GM19463 (cell line): ENCODE data around the gene SEC14L2.
"Not testable (repeated sequence)": the region's sequence is repeated elsewhere in the genome, so short reads cannot be mapped to it uniquely, and the experiment has no call there.

Source experiments
- ATAC-seq: cut with Tn5 transposase; IDR thresholded peaks from one replicate; pipeline ENCODE4 v1.9.1; 2021; ENCODE audit warnings: mild to moderate bottlenecking, moderate library complexity; ENCODE audit not compliant: unreplicated experiment

Gene SEC14L2

DNA sequence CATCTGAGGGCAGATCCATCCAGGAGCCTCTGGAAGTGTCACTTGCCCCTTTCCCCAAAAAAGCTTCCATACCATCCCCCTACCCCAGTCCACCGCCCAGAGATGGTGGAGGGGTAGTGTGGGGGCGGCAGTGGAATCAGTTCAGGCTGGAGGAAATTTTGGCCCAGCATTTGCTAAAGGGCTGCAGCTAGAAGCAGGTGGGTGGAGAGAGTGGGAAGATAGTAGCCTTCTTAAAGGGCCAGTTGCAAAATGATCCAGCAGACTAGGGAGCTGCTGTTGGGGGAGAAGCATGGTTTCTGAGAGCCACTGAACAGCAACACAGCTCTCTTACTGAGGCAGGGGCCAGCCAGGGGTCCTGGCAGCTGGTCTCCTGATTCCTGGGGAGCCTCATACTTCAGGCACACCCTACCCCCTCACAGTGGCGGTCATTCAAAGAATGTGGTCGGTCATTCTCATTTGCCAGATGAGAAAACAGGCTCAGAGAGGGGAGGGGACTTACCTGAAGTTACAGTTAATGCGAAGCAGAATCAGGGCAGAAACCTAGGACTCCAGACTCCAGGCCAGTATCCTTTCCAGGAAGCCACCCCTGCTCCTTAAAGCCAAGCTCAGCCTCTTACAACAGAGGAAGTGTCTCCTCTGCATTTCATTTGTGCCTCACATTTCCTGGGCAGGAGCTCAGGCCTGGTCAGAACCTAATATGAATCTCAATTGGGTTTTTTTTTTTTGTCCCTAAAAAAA lies 5.4 kb downstream of the SEC14L2 start:
- no peak for ATAC-seq

DNA sequence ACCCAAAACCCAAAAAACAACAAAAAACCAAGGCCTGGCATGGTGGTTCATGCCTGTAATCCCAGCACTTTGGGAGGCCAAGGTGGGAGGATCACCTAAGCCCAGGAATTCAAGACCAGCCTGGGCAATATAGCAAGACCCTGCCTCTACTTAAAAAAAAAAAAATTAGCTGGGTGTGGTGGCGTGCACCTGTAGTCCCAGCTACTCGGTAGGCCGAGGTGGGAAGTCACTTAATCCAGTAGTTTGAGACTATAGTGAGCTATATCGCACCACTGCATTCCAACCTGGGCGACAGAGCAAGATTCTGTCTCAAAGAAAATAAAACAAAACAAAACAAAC lies 5.9 kb downstream of the SEC14L2 start:
- ATAC-seq, result not testable (repeated sequence)

DNA sequence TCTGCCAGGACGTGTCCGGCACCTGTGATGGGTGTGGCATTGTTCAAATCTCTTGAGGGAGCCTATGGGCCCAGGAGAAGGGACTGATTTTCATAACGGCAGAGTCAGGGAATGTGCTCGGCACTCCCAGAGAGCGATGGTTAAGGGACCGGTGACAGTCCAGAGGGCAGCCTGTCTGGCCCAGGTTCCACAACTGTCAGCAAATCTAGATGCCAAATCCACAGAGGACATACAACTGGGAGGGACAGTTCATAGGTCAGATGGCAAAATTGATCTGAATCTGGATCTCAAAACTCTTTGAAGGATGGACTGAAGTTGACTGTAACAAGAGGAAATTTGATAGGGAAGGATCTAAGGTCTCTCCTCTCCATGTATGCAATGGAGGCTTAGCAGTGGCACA lies 7.5 kb downstream of the SEC14L2 start:
- no peak for ATAC-seq

DNA sequence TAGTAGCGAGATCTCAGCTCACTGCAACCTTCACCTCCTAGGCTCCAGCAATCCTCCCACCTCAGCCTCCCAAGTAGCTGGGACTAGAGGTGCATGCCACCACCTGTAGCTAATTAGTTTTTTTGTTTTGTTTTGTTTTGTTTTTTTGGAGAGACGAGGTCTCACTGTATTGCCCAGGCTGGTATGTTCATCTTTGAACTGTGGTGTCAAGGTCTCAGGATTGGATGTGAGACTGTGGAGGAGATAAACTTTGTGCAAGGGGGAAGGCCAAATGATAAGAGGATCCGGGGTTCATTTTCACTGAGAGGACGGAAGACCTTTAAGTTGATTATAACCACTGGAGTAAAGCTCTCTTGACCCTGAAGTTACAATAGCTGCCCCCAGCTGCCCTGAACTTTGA lies 8.9 kb downstream of the SEC14L2 start:
- no peak for ATAC-seq

DNA sequence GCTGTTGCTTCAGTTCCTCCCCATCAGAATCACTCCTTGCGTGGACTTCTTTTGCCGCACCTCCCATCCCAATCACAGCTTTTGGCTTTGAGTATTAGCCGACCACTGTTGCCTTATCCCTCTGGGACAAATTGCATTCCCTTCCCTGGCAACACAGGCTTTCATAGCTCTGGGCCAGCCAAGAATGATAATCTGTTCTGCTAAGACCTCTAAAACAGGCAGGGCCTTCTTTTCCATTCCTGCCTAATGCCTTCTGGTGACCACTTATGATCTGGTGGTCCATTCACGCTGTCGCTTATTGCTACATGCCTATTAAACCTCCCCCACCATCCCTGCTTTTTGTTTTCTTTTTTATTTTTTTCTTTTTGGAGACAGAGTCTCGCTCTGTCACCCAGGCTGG lies 9.6 kb downstream of the SEC14L2 start:
- ATAC-seq, result no peak

DNA sequence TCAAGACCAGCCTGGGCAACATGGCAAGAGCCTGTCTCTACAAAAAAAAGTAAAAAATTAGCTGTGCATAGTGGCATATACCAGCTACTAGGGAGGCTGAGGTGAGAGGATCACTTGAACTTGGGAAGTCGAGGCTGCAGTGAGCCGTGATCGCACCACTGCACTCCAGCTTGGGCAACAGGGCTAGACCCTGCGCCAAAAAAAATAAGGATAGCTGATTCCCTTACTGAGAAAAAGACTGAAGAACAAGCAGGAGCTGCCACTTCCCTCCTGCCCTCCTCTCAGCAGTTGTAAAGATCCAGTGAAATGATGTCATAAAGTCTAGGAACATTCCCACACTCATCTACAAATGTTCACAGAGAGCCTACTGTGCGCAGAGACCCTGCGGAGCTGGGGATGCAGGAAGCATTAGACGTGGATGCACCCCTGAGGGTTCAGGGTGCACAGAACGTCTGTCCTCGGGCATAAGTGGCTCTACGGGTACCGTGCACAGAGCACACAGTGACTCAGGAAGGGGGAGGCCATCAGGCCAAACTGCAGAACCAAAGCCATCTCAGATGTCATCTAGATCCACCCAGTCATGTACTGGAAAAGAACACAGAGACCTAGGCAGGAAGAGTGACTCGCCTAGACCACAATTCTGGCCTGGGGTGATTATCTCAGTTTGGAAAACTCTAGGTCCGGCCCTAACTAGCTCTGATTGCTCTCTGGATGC lies 11.7 kb downstream of the SEC14L2 start:
- no peak for ATAC-seq

DNA sequence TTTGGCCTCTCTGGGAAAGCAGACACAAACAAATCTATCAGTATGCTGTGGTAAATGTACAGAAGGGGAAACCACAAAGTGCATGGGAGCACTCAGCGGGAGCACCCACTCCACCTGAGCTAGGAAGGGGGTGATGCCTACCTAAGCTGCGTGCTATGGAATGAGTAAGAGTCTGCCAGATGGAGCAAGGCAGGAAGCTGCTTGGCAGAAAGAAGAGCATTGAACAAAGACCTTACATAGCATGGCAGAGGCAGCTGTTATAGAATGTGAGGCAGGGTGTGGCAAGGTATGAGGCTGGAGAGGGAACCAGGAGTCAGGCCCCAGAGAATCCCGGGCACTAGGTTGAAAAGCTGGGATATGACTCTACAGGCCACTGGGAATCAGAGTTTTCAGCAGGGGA lies 15.0 kb downstream of the SEC14L2 start:
- no peak for ATAC-seq

DNA sequence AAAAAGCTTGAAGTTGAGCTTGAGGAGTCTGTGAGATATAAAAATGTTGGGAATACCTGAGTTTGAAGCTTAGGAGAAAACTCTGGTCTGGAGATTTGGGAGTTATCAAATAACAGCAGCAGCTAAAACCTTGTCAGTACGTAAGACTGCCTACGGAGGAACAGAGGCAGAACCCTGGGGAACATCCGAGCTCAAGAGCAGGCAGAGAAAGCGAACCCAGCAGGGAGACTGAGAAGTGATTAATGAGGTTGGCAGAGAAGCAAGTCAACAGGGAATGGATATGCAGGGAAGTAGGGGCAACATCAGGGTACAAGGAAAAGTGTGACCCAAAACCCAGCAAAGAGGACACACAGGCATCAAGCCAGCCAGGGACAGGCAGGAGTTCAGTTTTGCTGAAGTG lies 16.2 kb downstream of the SEC14L2 start:
- no peak for ATAC-seq

DNA sequence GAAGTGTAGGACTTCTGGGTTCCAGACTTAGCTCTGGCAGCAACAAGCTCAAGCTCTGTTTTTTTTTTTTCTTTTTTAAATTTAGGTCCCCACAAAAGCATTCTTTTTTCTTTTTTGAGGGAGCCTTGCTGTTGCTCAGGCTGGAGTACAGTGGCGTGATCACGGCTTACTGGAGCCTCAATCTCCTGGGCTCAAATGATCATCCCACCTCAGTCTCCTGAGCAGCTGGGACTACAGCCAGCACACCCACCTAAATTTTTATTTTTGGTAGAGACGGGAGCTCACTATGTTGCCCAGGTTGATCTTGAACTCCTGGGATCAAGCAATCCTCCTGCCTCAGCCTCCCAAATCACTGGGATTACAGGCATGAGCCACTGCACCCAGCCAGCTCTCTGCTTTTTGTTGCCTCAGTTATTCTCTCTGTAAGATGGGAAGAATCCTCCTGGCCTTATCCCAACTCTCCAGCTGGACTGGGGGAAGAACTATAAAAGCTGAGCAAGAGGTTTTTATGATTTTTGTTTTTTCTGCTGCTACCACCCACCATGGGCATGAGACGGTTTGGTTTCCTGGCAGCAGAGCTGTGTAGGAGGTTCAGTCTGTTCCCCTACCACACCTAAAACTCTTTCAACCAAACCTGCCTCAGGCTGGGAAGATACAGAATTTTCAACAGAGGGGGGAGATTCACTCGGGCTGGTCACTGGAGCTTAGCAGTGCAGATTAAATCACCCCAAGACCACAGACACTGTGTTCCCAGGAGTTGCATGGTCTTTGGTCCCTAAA lies 17.1 kb downstream of the SEC14L2 start:
- ATAC-seq, result no peak

DNA sequence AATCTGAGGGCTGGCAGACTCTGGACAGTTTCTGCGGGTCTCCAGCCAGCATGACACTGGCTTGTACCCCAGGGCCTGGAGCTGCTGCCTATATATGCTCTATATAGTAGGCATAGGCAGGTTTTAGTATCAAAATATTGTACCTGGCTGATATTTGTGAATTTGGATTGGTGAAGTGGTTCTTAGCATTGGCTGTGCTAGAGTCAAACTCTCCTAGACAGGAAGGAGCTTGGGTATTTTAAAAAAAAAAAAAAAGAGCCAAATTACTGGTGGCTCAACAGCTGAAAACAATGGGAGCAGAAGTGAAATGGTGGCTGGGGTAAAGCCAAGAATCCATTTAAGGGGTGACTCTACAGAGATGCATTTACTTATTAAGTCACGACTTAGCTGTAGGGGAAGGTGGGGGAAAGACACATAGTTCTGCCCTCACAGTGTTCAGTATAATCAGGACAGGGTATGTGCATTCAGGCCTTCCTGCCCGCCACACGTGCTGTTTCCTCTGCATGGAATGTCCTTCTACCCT lies 17.8 kb downstream of the SEC14L2 start:
- no peak for ATAC-seq

DNA sequence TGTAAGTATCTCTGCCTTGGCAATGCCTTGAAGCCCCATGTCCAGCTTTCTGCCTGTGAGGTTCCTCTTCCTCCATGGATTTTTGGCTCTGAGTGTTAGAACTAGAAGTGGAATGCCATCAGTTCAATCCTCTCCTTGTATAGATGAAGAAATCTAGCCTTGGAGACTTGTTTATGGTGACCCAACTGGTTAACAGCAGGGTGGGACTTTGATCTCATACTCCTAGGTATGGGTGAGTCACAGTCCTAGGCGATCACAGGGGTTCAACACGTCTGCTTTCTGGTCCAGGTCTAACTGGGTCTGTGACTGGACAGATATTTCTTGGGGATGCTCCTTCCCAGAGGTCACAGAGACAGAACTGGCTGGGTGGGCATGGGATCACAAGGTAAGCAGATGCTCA lies 19.6 kb downstream of the SEC14L2 start:
- no peak for ATAC-seq

DNA sequence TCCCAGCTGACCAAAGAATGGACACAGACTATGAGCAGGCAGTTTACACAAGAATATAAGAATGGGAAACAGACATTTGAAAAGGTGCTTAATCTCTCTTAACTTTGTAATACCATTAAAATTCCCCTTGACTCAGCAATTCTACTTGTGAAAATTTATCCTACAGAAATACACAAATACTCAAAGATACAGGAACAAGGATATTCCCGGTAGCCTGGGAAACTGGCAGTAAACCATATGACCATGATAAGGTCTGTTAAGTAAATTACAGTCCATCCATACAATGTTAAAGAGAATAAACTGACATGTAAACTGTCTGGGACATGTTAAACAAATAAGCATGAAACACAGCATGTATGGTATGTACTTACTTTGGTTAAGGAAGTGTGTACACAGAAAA lies 20.0 kb downstream of the SEC14L2 start:
- no peak for ATAC-seq

DNA sequence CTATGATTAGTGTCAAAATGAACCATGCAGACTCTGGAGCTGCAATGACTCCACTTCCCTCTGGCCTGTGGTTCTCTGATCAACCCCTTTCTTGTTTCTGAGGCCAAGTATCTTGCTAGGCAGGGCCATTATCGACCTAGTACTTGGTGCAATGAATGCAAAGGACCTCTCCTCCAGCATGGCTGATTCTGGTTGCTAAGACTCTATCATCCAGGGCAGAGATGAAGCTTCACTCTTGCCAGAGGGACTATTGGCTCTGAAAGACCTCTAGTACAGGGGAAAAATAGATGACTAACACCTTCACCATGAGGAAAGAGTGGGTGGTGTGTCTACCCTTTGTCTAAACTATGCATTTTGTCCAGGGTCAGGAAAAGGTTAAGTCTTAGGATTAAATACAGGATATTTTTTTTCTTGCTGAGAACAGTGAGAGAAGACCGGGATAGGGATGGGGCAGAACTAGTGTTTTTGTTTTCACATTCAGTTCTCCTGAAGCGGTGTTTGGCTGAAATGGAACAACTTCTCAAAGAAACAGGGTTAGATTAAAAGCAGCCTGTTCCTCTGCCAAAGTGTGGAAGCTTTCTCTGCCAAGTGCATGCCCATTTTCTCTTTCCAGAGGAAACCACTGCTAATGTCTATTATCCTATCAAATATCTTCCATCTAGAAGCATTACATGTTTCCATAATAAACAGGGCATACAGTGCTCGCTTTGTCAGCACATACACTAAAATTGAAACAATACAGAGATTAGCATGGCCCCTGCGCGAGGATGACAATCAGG lies 23.7 kb downstream of the SEC14L2 start:
- no peak for ATAC-seq

DNA sequence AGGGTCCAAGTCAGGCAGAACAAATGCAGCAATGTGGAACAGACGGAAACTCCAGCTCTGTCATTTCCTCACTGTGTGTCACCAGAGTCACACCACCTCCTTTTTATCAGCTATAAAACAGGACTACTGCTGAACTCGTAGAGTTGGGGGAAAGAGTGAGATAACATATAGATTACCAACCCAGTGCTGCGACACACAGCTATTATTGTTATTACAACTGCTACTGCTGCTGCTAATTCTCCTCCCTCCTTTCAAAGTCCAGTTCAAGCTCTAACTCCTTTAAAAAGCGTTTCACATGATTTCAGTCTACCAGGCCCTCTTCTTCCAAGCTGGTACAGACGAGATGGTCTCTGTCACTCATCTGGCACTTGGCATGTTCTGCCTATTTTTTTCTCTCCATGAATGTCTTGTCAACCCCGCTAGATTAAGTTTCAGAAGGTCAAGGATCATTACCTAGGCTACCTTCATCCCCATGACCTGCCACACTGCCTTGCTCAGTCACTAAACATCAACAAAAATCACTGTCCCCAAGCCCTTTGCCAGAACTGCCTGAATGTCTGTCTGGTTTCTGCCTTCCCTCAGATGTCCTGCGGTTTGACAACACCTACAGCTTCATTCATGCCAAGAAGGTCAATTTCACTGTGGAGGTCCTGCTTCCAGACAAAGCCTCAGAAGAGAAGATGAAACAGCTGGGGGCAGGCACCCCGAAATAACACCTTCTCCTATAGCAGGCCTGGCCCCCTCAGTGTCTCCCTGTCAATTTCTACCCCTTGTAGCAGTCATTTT lies 25.1 kb downstream of the SEC14L2 start:
- no peak for ATAC-seq

DNA sequence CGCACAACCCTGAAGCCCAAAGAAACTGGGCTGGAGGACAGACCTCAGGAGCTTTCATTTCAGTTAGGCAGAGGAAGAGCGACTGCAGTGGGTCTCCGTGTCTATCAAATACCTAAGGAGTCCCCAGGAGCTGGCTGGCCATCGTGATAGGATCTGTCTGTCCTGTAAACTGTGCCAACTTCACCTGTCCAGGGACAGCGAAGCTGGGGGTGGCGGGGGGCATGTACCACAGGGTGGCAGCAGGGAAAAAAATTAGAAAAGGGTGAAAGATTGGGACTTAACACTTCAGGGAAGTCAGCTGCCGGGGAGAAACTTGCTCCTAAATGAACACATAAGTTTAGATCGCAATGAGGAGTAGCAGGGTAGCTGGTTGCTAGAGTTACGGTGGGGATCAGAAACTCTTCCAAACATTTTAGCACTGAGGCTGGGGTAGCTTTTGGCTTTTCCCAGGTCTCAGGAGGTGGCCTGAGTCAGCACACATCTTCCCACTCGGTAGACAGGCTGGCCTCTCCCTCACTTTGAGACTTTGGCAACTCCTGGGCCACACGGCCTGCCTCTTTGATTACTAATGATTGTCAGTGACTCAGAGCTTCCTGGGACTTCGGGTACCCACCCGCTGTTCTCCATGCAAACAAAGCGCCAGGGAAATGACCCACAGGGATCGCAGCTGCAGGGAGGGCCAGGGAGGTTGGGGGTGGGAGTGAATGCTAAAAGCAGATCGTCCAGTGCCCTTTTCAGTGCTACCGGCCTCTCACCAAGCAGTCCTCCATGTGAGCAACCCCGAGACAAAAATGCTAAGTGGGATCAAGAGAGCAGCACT lies 25.9 kb downstream of the SEC14L2 start:
- ATAC-seq, result no peak

DNA sequence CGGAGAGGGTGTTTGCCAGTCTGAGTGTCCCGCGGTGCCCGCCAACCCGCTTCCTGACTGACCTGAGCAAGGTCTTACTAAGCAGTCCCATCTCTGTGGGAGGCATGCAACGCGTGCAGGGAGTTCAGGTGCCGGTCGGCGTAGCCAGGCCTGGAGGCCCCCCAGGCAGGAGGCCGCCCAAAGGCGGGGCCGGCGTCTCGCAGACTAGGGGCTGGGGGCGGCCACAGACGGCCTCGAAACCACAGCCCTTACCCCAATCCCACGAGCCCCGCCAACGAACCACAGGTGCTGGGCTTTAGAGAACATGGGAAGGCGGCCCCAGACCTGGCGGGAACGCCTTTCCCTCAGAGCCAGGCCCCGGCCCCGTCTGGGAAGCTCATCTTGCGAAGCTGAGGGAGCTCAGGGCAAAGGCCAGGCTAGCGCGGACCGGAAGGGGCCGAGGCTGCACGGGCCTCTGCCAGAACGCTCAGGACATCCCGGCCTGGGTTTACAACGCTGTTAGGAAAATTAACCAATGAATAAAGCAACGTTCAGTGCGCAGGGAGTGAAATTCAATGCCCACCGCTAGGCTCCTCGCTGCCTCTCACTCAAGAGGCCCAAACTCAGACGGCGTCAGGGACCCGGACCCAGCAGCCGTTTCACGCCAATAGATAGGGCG lies 26.6 kb downstream of the SEC14L2 start:
- peak; percentile 20 for ATAC-seq

DNA sequence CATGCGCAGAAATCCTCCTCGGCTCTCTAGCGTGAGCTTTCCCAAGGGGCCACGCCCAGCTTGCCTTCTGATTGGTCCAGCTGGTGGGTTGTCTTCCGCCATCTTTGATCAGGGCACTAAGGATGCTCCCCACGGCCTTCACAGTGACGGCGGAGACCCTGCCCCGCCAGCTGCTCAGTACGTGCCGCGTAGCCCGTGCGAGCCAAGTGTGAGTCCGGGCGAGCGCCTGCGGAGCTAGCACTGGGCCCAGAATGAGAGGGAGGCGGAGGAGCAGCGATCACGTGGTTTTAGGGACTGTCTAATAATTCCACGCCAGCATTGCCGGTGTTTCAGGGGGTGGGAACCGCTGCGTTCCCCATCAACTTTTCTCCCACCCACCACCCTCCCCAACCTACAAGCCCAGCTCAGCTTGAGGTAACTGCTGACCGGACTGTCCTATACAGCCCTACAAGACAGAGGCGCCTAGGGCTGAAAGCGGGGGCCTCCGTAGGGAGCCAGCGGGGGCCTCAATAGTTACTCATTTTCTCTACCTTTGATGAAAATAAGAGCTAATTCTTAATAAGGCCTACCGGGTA lies 27.2 kb downstream of the SEC14L2 start:
- peak; percentile 83 for ATAC-seq

DNA sequence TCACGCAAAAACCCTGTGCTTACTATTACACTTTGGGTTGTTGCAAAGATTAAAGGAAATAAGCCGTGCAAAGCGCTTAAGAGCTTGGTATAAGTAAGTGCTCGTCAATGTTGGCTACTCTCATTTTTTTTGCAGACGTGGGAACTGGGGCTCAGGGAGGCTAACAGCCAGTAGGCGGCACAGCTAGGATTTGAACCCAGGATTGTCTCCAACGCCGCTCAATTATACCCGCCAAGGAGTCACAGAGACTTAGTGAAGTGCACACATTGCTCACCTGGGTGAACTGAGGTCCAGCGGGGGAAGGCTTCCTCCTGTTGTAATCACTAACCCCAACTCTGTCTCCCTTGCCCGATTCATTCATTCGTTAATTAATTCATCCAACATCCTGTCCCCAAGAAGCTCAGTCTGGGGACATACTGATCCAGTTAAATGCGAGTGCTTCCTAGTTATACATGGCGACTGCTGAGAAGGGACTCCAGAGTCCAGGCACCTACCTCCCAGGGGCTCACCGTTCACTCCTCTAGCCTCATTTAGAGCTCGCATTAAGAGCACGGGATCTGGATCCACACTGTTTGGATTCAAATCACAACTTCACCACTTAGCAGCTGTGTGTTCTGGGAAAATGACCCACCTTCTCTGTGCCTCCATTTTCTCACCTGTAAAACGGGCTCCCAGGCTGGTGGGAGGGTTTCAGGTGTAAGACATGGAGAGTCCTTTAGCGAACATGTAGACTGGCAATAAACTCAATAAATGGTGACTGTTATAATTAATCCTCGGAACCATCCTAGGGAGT lies 27.9 kb downstream of the SEC14L2 start:
- ATAC-seq, result no peak
